Neural cell (in vitro differentiated cells): Measurements from ENCODE around the gene CRHR1. TPM values are rescaled to one million over a fixed set of nuclear protein-coding genes. Genes with fewer than 3 reads are reported as not detected.
"Not testable (repeated sequence)": the region's sequence is repeated elsewhere in the genome, so short reads cannot be mapped to it uniquely, and the experiment has no call there.

Experiments
- H2AFZ ChIP-seq: fragments of 200-600, 300-800 bp; sonication (generic), shearing (Covaris generic); 2 replicates; pipeline ENCODE4 v1.6.0; 2014; ENCODE audit warnings: low read depth, mild to moderate bottlenecking, antibody characterized with exemption, low read length, moderate library complexity
- H3F3A ChIP-seq: fragments of 200-600 bp; shearing (Covaris generic); 2 replicates; pipeline ENCODE4 v1.6.1; 2016; ENCODE audit warnings: mild to moderate bottlenecking, moderate library complexity, mixed read lengths, antibody characterized with exemption, low read length; ENCODE audit not compliant: insufficient read depth, poor library complexity, severe bottlenecking
- H3K27ac ChIP-seq: fragments of 200-600, 300-800 bp; sonication (generic), shearing (Covaris generic); 2 replicates; pipeline ENCODE4 v1.5.1; 2014; ENCODE audit warnings: mild to moderate bottlenecking, low read length, moderate library complexity
- H3K27me3 ChIP-seq: fragments of 300-800, 200-600 bp; sonication (generic), shearing (Covaris generic); 2 replicates; pipeline ENCODE4 v1.6.0; 2014; ENCODE audit warnings: mild to moderate bottlenecking, low read depth, low read length, moderate library complexity; ENCODE audit not compliant: insufficient read depth
- H3K36me3 ChIP-seq: fragments of 300-800, 200-600 bp; sonication (generic), shearing (Covaris generic); 2 replicates; pipeline ENCODE4 v1.5.1; 2014; ENCODE audit warnings: mild to moderate bottlenecking, antibody characterized with exemption, low read length, moderate library complexity; ENCODE audit not compliant: insufficient read depth
- H3K4me2 ChIP-seq: fragments of 300-800, 200-600 bp; sonication (generic), shearing (Covaris generic); 2 replicates; pipeline ENCODE4 v1.6.0; 2014; ENCODE audit warnings: mild to moderate bottlenecking, low read length
- H3K4me3 ChIP-seq: fragments of 300-800, 200-600 bp; sonication (generic), shearing (Covaris generic); 2 replicates; pipeline ENCODE4 v1.5.1; 2014; ENCODE audit warnings: mild to moderate bottlenecking, low read length, moderate library complexity
- H3K79me2 ChIP-seq: fragments of 200-600 bp; shearing (Covaris generic); replicated peaks from 2 replicates; pipeline ENCODE4 v1.6.0; 2014; ENCODE audit warnings: mild to moderate bottlenecking, low read length, moderate library complexity; ENCODE audit not compliant: insufficient read depth
- H3K9ac ChIP-seq: fragments of 300-800, 200-600 bp; sonication (generic), shearing (Covaris generic); 2 replicates; pipeline ENCODE4 v1.6.1; 2016; ENCODE audit warnings: mild to moderate bottlenecking, low read length, mixed read lengths
- H3K9me2 ChIP-seq: fragments of 200-600 bp; shearing (Covaris generic); 2 replicates; pipeline ENCODE4 v1.6.1; 2016; ENCODE audit warnings: mild to moderate bottlenecking, low read length, mixed read lengths; ENCODE audit not compliant: insufficient read depth
- H3K9me3 ChIP-seq: fragments of 200-600, 300-800 bp; sonication (generic), shearing (Covaris generic); 2 replicates; pipeline ENCODE4 v1.6.1; 2016; ENCODE audit warnings: mild to moderate bottlenecking, mixed run types, low read length, moderate library complexity, mixed read lengths
- H4K20me1 ChIP-seq: fragments of 200-600 bp; shearing (Covaris generic); 2 replicates; pipeline ENCODE4 v1.6.1; 2016; ENCODE audit warnings: mild to moderate bottlenecking, mixed run types; ENCODE audit not compliant: insufficient read depth
- CTCF ChIP-seq: fragments of 450-650 bp; IDR thresholded peaks from 2 replicates; pipeline ENCODE4 v1.5.1; 2014; ENCODE audit warnings: antibody characterized with exemption, mild to moderate bottlenecking, moderate library complexity; ENCODE audit not compliant: poor library complexity, severe bottlenecking
- EP300 ChIP-seq: fragments of 450-650 bp; conservative IDR thresholded peaks from 2 replicates; pipeline ENCODE4 v1.6.1; 2014; ENCODE audit warnings: antibody characterized with exemption, mild to moderate bottlenecking, moderate library complexity; ENCODE audit not compliant: poor library complexity, severe bottlenecking
- EZH2 ChIP-seq: fragments of 200-600, 300-800 bp; shearing (Covaris generic), sonication (generic); IDR thresholded peaks from 2 replicates; pipeline ENCODE4 v1.6.1; 2014; ENCODE audit warnings: antibody characterized with exemption, low read length, borderline replicate concordance, mild to moderate bottlenecking; ENCODE audit not compliant: insufficient read depth, poor library complexity, severe bottlenecking
- MXI1 ChIP-seq: fragments of 450-650 bp; conservative IDR thresholded peaks from 2 replicates; pipeline ENCODE4 v1.6.1; 2014; ENCODE audit warnings: antibody characterized with exemption, mild to moderate bottlenecking; ENCODE audit not compliant: poor library complexity, severe bottlenecking
- POLR2AphosphoS5 ChIP-seq: IDR thresholded peaks from 2 replicates; pipeline ENCODE4 v1.6.1; 2012
- RAD21 ChIP-seq: fragments of 450-650 bp; conservative IDR thresholded peaks from 2 replicates; pipeline ENCODE4 v1.6.1; 2014; ENCODE audit warnings: antibody characterized with exemption, mild to moderate bottlenecking, moderate library complexity
- REST ChIP-seq: IDR thresholded peaks from 2 replicates; pipeline ENCODE4 v1.6.1; 2012; ENCODE audit warnings: borderline replicate concordance
- SMC3 ChIP-seq: fragments of 450-650 bp; conservative IDR thresholded peaks from 2 replicates; pipeline ENCODE4 v1.6.1; 2014; ENCODE audit warnings: antibody characterized with exemption, mild to moderate bottlenecking, moderate library complexity; ENCODE audit not compliant: poor library complexity
- TAF1 ChIP-seq: IDR thresholded peaks from 2 replicates; pipeline ENCODE4 v1.6.1; 2012; ENCODE audit warnings: low read depth
- polyA plus RNA-seq: library from polyadenylated mRNA; depleted of rRNA; stranded (reverse); fragments of >200 nt; gene quantifications from 2 replicates; pipeline ENCODE4 v1.2.3, GENCODE V29; 2014

CRHR1 gene
- polyA plus RNA-seq, 1 donor from 2014 or later, result 4.5 TPM

GRCh38 chr17:45857977-45858708 is 74.0 kb downstream of the CRHR1 start:
- H3K27me3 ChIP-seq, result no peaks in the 10 kb centered on the region
- no peak overlapping the region for H3K4me3 ChIP-seq
- no peak for TF ChIP-seq REST
- TF ChIP-seq EZH2, result no peak
- TF ChIP-seq EP300, result no peak
- TF ChIP-seq MXI1, result no peak
- no peak for TF ChIP-seq SMC3
- TF ChIP-seq RAD21, result no peak
- TF ChIP-seq CTCF, result no peak
- H2AFZ ChIP-seq, result no peak overlapping the region
- no peaks in the 10 kb centered on the region for H3F3A ChIP-seq
- no peaks in the 10 kb centered on the region for H3K36me3 ChIP-seq
- H3K27ac ChIP-seq, result no peak overlapping the region
- H3K79me2 ChIP-seq, result no peaks in the 10 kb centered on the region
- H3K9ac ChIP-seq, result no peak overlapping the region
- H4K20me1 ChIP-seq, result no peaks in the 10 kb centered on the region
- H3K9me3 ChIP-seq, result no peaks in the 10 kb centered on the region
- no peak overlapping the region for H3K4me2 ChIP-seq
- H3K9me2 ChIP-seq, result no peaks in the 10 kb centered on the region

- no peaks in the 10 kb centered on the region for H4K20me1 ChIP-seq
- H3K4me2 ChIP-seq, result no peak overlapping the region
- H3F3A ChIP-seq, result no peaks in the 10 kb centered on the region
- no peaks in the 10 kb centered on the region for H3K79me2 ChIP-seq
- H3K9ac ChIP-seq, result no peak overlapping the region
- no peaks in the 10 kb centered on the region for H3K27me3 ChIP-seq
- H3K9me3 ChIP-seq, result no peaks in the 10 kb centered on the region
- no peak overlapping the region for H2AFZ ChIP-seq
- H3K36me3 ChIP-seq, result no peaks in the 10 kb centered on the region
- no peak overlapping the region for H3K27ac ChIP-seq
- TF ChIP-seq EP300, result no peak
- no peak for TF ChIP-seq EZH2
- no peak for TF ChIP-seq MXI1
- no peak for TF ChIP-seq TAF1
- TF ChIP-seq POLR2AphosphoS5, result no peak
- TF ChIP-seq SMC3, result no peak
- no peak for TF ChIP-seq CTCF
- no peak for TF ChIP-seq RAD21
- TF ChIP-seq REST, result no peak
- no peaks in the 10 kb centered on the region for H3K9me2 ChIP-seq
- no peak overlapping the region for H3K4me3 ChIP-seq
These were observed 77.0 kb downstream of the CRHR1 start for GRCh38 chr17:45861165-45861564.

DNA sequence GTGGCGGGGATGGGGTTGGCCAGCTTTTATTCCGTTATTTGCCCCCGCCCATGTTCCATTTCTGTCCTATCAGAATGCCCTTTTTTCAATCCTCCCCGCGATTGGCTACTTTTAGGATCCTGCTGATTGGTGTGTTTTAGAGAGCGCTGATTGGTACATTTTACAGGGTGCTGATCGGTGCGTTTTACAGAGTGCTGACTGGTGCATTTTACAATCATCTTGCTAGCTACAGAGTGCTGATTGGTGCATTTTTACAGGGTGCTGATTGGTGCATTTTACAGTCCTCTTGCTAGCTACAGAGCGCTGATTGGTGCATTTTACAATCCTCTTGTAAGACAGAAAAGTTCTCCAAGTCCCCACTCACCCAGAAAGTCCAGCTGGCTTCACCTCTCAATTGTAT is 78.0 kb downstream of the CRHR1 start:
- H3F3A ChIP-seq, H3K9me3 ChIP-seq, H2AFZ ChIP-seq, H3K36me3 ChIP-seq, H3K4me2 ChIP-seq, H3K79me2 ChIP-seq, H3K27me3 ChIP-seq, H3K4me3 ChIP-seq, H4K20me1 ChIP-seq, H3K27ac ChIP-seq, H3K9ac ChIP-seq, H3K9me2 ChIP-seq: not testable (repeated sequence)
